Activated CD4-positive, alpha-beta T cell treated with anti-CD3 and anti-CD28 coated beads for 24 hours (primary cell): Measurements from ENCODE around the gene KCNK5.

Source experiments
- DNase-seq, 2 donors: peaks; one replicate each; pipeline ENCODE4 v3.0.0-alpha.2; 2020; ENCODE audit warnings: low read depth in 2 of 2

Gene KCNK5

GRCh38 chr6:39228992-39229767, at the start of gene KCNK5:
KCNK5 (minus strand) TSS chr6:39229475; CDS start chr6:39229111, 364 bp downstream.
- DNase-seq = peak; percentile 69 to 76

GRCh38 chr6:39276379-39276995, 47.2 kb upstream of the KCNK5 start:
- no peak for DNase-seq

GRCh38 chr6:39274903-39275302, 45.6 kb upstream of the KCNK5 start:
- no peak for DNase-seq

- no peak for DNase-seq
Observed at GRCh38 chr6:39274471-39274870, 45.2 kb upstream of the KCNK5 start.

GRCh38 chr6:39273406-39273821, 44.1 kb upstream of the KCNK5 start:
- DNase-seq = no peak

- DNase-seq = no peak
Observed at GRCh38 chr6:39269961-39270360, 40.7 kb upstream of the KCNK5 start.

- no peak for DNase-seq
Observed at GRCh38 chr6:39268721-39269120, 39.4 kb upstream of the KCNK5 start.

- no peak for DNase-seq
Observed at GRCh38 chr6:39268171-39268570, 38.9 kb upstream of the KCNK5 start.

- DNase-seq = no peak
Observed at GRCh38 chr6:39266782-39267355, 37.6 kb upstream of the KCNK5 start.

GRCh38 chr6:39266375-39266774, 37.1 kb upstream of the KCNK5 start:
- DNase-seq = no peak

GRCh38 chr6:39263303-39264037, 34.2 kb upstream of the KCNK5 start:
- DNase-seq = peak in 1 of 2 donors; percentile 1

- DNase-seq = no peak
Observed at GRCh38 chr6:39261751-39262150, 32.5 kb upstream of the KCNK5 start.

GRCh38 chr6:39260953-39261352, 31.7 kb upstream of the KCNK5 start:
- DNase-seq = no peak

GRCh38 chr6:39260456-39260855, 31.2 kb upstream of the KCNK5 start:
- no peak for DNase-seq

- DNase-seq = no peak
Observed at GRCh38 chr6:39256294-39256940, 27.1 kb upstream of the KCNK5 start.

- DNase-seq = no peak
Observed at GRCh38 chr6:39254999-39255535, 25.8 kb upstream of the KCNK5 start.

GRCh38 chr6:39251406-39251805, 22.1 kb upstream of the KCNK5 start:
- DNase-seq = no peak

GRCh38 chr6:39250507-39250906, 21.2 kb upstream of the KCNK5 start:
- no peak for DNase-seq

GRCh38 chr6:39249278-39249677, 20.0 kb upstream of the KCNK5 start:
- DNase-seq = no peak

- DNase-seq = no peak
Observed at GRCh38 chr6:39247667-39248194, 18.5 kb upstream of the KCNK5 start.

GRCh38 chr6:39243809-39244208, 14.5 kb upstream of the KCNK5 start:
- DNase-seq = no peak
